Heart left ventricle (tissue), 13 donors: ENCODE data around the gene MRE11.

ENCODE experiments used
- POLR2A ChIP-seq, 2 donors: fragments of 450-650 bp; IDR thresholded peaks; one replicate each; pipeline ENCODE4 v1.6.1; 2017; ENCODE audit warnings: antibody characterized with exemption in 2 of 2, mild to moderate bottlenecking in 2 of 2, moderate library complexity in 2 of 2
- TF ChIP-seq, protein P1 (sequence below), 12 donors: fragments of 200-600 bp; sonication (generic) in 4 of 12; IDR thresholded peaks; one replicate each; pipeline versions ENCODE4 v1.5.0 to v1.8.0; 2018 to 2022; ENCODE audit warnings: antibody characterized with exemption in 12 of 12, mild to moderate bottlenecking in 5 of 12
- donor health status: ischemic (EF 13 %, LVEDD 7.1; RV severe dilation, severe dysfunction).
- donor health status: DM: no; HTN: yes; CAD: no.
- donor health status: DM: no; HTN: no; CAD: no.
- donor health status: ischemic (EF 25% LVEDD 6.9; RV normal size, moderate dysfunction).
- donor health status: ischemic (EF 25% LVEDD 5.7; RV mildly dilated, moderate dysfunction).
- donor health status: ischemic (EF 35%, LVEDD 5.7; RV mildly dilated, moderate dysfunction).
- donor health status: nonischemic (EF 11% LVEDD 7.7; RV severe dilation, severe dysfunction).
- donor health status: DM: yes; HTN: yes; CAD: no.
- donor health status: PGD.
- donor health status: ischemic (EF 29% LVEDD 5.4; RV normal size, mild dysfunction).
- donor health status: nonischemic (EF 23%, LVEDD 6.1; RV moderate dilation, normal function).

DNA sequence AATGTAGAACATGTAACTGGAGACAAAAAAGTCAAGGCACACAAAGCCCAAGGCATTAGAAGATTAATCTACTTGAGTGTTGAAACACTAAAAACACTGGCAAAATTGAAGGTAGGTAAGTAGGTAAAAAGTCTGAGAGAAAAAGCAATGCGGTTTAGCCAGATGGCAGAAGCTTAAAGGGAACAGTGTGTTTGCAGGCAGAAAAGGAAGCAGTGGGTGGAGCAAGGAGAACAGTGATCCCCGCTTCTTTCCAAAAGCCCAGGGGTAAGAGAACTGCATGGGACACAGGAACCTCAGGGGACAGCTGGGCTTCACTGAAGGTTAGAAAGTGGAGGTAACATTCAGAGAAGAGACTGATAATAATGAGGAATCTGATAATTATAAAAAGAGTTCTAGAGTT is 16.0 kb downstream of the MRE11 start:
- TF ChIP-seq, protein P1, sequence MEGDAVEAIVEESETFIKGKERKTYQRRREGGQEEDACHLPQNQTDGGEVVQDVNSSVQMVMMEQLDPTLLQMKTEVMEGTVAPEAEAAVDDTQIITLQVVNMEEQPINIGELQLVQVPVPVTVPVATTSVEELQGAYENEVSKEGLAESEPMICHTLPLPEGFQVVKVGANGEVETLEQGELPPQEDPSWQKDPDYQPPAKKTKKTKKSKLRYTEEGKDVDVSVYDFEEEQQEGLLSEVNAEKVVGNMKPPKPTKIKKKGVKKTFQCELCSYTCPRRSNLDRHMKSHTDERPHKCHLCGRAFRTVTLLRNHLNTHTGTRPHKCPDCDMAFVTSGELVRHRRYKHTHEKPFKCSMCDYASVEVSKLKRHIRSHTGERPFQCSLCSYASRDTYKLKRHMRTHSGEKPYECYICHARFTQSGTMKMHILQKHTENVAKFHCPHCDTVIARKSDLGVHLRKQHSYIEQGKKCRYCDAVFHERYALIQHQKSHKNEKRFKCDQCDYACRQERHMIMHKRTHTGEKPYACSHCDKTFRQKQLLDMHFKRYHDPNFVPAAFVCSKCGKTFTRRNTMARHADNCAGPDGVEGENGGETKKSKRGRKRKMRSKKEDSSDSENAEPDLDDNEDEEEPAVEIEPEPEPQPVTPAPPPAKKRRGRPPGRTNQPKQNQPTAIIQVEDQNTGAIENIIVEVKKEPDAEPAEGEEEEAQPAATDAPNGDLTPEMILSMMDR (IDR thresholded peaks at IDR 0.05): no peak
- TF ChIP-seq POLR2A (IDR thresholded peaks at IDR 0.05): no peak
